Measurements from ENCODE around the gene FBXO33.

DNA sequence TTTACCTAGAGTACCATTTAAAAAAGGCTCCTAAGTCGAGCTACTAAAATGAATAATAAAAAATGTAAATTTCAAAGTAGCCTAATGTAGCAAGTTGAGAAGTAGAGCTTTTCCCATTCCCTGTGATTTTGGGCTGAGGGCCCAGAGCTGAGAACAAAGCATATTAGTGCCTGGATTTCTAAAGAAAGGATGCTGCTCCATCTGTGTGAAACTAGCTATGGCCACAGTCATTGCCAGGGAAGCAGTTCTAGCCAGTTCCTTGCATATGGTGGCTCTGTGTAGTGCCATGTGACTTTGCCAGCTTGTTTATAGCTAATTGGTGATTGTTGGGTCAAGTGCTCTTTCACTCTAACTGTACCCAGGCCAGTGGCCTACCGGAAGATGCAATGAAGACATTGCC lies 20.4 kb upstream of the FBXO33 start:
- TF ChIP-seq, protein P1, sequence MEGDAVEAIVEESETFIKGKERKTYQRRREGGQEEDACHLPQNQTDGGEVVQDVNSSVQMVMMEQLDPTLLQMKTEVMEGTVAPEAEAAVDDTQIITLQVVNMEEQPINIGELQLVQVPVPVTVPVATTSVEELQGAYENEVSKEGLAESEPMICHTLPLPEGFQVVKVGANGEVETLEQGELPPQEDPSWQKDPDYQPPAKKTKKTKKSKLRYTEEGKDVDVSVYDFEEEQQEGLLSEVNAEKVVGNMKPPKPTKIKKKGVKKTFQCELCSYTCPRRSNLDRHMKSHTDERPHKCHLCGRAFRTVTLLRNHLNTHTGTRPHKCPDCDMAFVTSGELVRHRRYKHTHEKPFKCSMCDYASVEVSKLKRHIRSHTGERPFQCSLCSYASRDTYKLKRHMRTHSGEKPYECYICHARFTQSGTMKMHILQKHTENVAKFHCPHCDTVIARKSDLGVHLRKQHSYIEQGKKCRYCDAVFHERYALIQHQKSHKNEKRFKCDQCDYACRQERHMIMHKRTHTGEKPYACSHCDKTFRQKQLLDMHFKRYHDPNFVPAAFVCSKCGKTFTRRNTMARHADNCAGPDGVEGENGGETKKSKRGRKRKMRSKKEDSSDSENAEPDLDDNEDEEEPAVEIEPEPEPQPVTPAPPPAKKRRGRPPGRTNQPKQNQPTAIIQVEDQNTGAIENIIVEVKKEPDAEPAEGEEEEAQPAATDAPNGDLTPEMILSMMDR (IDR thresholded peaks at IDR 0.05): no peak
- TF ChIP-seq POLR2A (IDR thresholded peaks at IDR 0.05): no peak
